CD14-positive monocyte (primary cell): ENCODE measurements around the gene AP3D1. TPM values are rescaled to one million over a fixed set of nuclear protein-coding genes. Genes with fewer than 3 reads are reported as not detected.
A peak's percentile ranks its signal among the peaks of the same experiment; 100 is the strongest.

Experiments
- DNase-seq, 3 donors: peaks; one replicate each; pipeline ENCODE4 v3.0.0-alpha.2; 2011 to 2022
- H2AFZ ChIP-seq: 2 replicates; pipeline ENCODE4 v1.6.0; 2012; ENCODE audit warnings: mild to moderate bottlenecking, low read depth, low read length, inconsistent platforms; ENCODE audit not compliant: insufficient read depth, poor library complexity, severe bottlenecking
- H3K27ac ChIP-seq, 2 donors: 1 replicate in 1 of 2; 2 replicates in 1 of 2; pipeline ENCODE4 v1.5.1; 2012 to 2013; ENCODE audit warnings: low read length in 2 of 2, control low read depth in 1 of 2, inconsistent platforms in 1 of 2, low read depth in 1 of 2, mild to moderate bottlenecking in 1 of 2
- H3K27me3 ChIP-seq, 2 donors: one replicate each; pipeline versions ENCODE4 v1.6.0 to v1.6.1; 2011 to 2013; ENCODE audit warnings: low read length in 2 of 2; ENCODE audit not compliant: control insufficient read depth in 2 of 2, insufficient read depth in 2 of 2
- H3K36me3 ChIP-seq, 2 donors: replicated peaks in 1 of 2; 1 replicate in 1 of 2; 2 replicates in 1 of 2; pipeline versions ENCODE4 v1.5.1 to v1.6.1; 2012 to 2013; ENCODE audit warnings: low read length in 2 of 2, control low read depth in 1 of 2, inconsistent platforms in 1 of 2, mild to moderate bottlenecking in 1 of 2; ENCODE audit not compliant: insufficient read depth in 2 of 2, control insufficient read depth in 1 of 2
- H3K4me1 ChIP-seq, 2 donors: 1 replicate in 1 of 2; 2 replicates in 1 of 2; pipeline versions ENCODE4 v1.5.1 to v1.6.1; 2012 to 2013; ENCODE audit warnings: low read length in 2 of 2, control low read depth in 1 of 2, inconsistent platforms in 1 of 2, mild to moderate bottlenecking in 1 of 2, moderate library complexity in 1 of 2; ENCODE audit not compliant: insufficient read depth in 2 of 2, control insufficient read depth in 1 of 2
- H3K4me2 ChIP-seq: replicated peaks from 2 replicates; pipeline ENCODE3; 2012; ENCODE audit warnings: low read length, moderate library complexity, mild to moderate bottlenecking; ENCODE audit not compliant: poor library complexity, severe bottlenecking; ENCODE audit errors: extremely low read depth
- H3K4me3 ChIP-seq, 3 experiments: fragments of 200-600 bp in 1 of 3; sonication (generic) in 1 of 3; replicated peaks in 1 of 3; 1 replicate in 2 of 3; 2 replicates in 1 of 3; pipeline ENCODE4 v1.5.1; 2011 to 2013; ENCODE audit warnings: low read length in 3 of 3, mild to moderate bottlenecking in 3 of 3, control low read depth in 2 of 3, low read depth in 2 of 3, inconsistent platforms in 1 of 3, moderate library complexity in 1 of 3
- H3K79me2 ChIP-seq: 2 replicates; pipeline ENCODE4 v1.6.0; 2012; ENCODE audit warnings: mild to moderate bottlenecking, control low read depth, inconsistent platforms, low read length, moderate library complexity; ENCODE audit not compliant: insufficient read depth
- H3K9ac ChIP-seq: 2 replicates; pipeline ENCODE4 v1.6.0; 2017; ENCODE audit warnings: low read length, mild to moderate bottlenecking; ENCODE audit not compliant: insufficient read depth, poor library complexity, severe bottlenecking
- H3K9me3 ChIP-seq, 2 donors: replicated peaks in 1 of 2; 1 replicate in 1 of 2; 2 replicates in 1 of 2; pipeline versions ENCODE4 v1.5.1 to v1.6.1; 2012 to 2013; ENCODE audit warnings: low read length in 2 of 2, control low read depth in 1 of 2; ENCODE audit not compliant: control insufficient read depth in 1 of 2, insufficient read depth in 1 of 2
- H4K20me1 ChIP-seq: 2 replicates; pipeline ENCODE4 v1.6.0; 2012; ENCODE audit warnings: mild to moderate bottlenecking, low read length, control low read depth, moderate library complexity; ENCODE audit not compliant: insufficient read depth
- H3K27ac Mint-ChIP-seq, 7 donors: one replicate each; pipeline ENCODE4 v1.8.0; 2020; ENCODE audit warnings: mild to moderate bottlenecking in 7 of 7, mixed read lengths in 7 of 7, moderate library complexity in 6 of 7, inconsistent platforms in 2 of 7
- H3K27me3 Mint-ChIP-seq, 3 donors: one replicate each; pipeline ENCODE4 v1.8.0; 2021 to 2022; ENCODE audit warnings: low read depth in 3 of 3, mild to moderate bottlenecking in 3 of 3, mixed read lengths in 3 of 3, moderate library complexity in 3 of 3, inconsistent platforms in 1 of 3
- H3K36me3 Mint-ChIP-seq, 2 donors: one replicate each; pipeline ENCODE4 v1.8.0; 2020; ENCODE audit warnings: mixed read lengths in 2 of 2, inconsistent platforms in 1 of 2, mild to moderate bottlenecking in 1 of 2
- H3K4me1 Mint-ChIP-seq: one replicate; pipeline ENCODE4 v1.8.0; 2020; ENCODE audit warnings: mild to moderate bottlenecking, mixed read lengths
- H3K4me3 Mint-ChIP-seq, 2 donors: one replicate each; pipeline ENCODE4 v1.8.0; 2020; ENCODE audit warnings: mild to moderate bottlenecking in 2 of 2, mixed read lengths in 2 of 2, moderate library complexity in 1 of 2
- H3K9me3 Mint-ChIP-seq, 7 donors: one replicate each; pipeline ENCODE4 v1.8.0; 2020 to 2022; ENCODE audit warnings: mixed read lengths in 7 of 7, mild to moderate bottlenecking in 6 of 7, moderate library complexity in 6 of 7, inconsistent platforms in 2 of 7
- CTCF ChIP-seq: fragments of 200-600 bp; IDR thresholded peaks from one replicate; pipeline ENCODE4 v1.8.0; 2022; ENCODE audit warnings: antibody characterized with exemption, mild to moderate bottlenecking
- WGBS: methylation state at CpG from one replicate; pipeline ENCODE4 v1.1.5; 2013; ENCODE audit warnings: missing lambda C conversion rate; ENCODE audit not compliant: insufficient coverage; 5-methylcytosine and 5-hydroxymethylcytosine counted together
- intact Hi-C, 2 donors: fragments of 100-400 bp; cut with micrococcal nuclease; formaldehyde crosslinking; loops; one replicate each; pipeline versions ENCODE4 v1.15.0 to v1.15.1; 2023
- polyA plus RNA-seq, 3 donors: library from polyadenylated mRNA; depleted of rRNA in 1 of 3; unstranded in 2 of 3; stranded (reverse) in 1 of 3; fragments of 300-500 nt in 2 of 3; fragments of >200 nt in 1 of 3; fragmentation: Illumina TruSeq in 2 of 3; gene quantifications; 1 replicate in 2 of 3; 2 replicates in 1 of 3; pipeline ENCODE4 v1.2.3, GENCODE V29; 2012 to 2021

AP3D1 gene
- polyA plus RNA-seq, 3 donors: 9.6 to 105 (median 12.4) TPM

GRCh38 chr19:2055931-2056836 lies 95.2 kb downstream of the AP3D1 start:
- Mint-ChIP-seq H3K9me3 (no peaks in the 10 kb centered on the region), H3K4me1 (peaks cover 30% of the 10 kb centered on the region), H3K27ac (peak overlapping the region in 1 of 7 donors; percentile 76), H3K4me3 (peak overlapping the region; percentile 55 to 59), H3K36me3 (no peaks in the 10 kb centered on the region), H3K27me3 (peaks cover 0 to 3% (median 2%) of the 10 kb centered on the region in 3 donors)
- Histone ChIP-seq H4K20me1 (no peaks in the 10 kb centered on the region), H3K27me3 (no peaks in the 10 kb centered on the region), H3K9ac (no peak overlapping the region), H3K27ac (no peak overlapping the region), H3K79me2 (no peaks in the 10 kb centered on the region), H3K36me3 (no peaks in the 10 kb centered on the region), H3K9me3 (no peaks in the 10 kb centered on the region), H3K4me1 (peaks cover 44 to 52% of the 10 kb centered on the region in 2 donors), H3K4me3 (peak overlapping the region in 1 of 3 experiments; percentile 43), H2AFZ (peak overlapping the region; percentile 36), H3K4me2 (peak overlapping the region; percentile 57)
- WGBS: 43% methylated on average over 14 of the region's 22 CpGs
- DNase-seq: no peak
- no peak for TF ChIP-seq CTCF
- intact Hi-C loops: no loop called here

- Histone ChIP-seq H3K4me3 (no peak overlapping the region), H3K27me3 (no peaks in the 10 kb centered on the region), H2AFZ (no peak overlapping the region), H4K20me1 (peaks cover 10% of the 10 kb centered on the region), H3K4me2 (no peak overlapping the region), H3K79me2 (peaks cover 12% of the 10 kb centered on the region), H3K4me1 (peaks cover 32 to 41% of the 10 kb centered on the region in 2 donors), H3K36me3 (no peaks in the 10 kb centered on the region), H3K9me3 (no peaks in the 10 kb centered on the region), H3K9ac (no peak overlapping the region), H3K27ac (no peak overlapping the region)
- Mint-ChIP-seq H3K27ac (peak overlapping the region in 2 of 7 donors; percentile 41 to 46), H3K4me3 (no peak overlapping the region), H3K4me1 (peaks cover 21% of the 10 kb centered on the region), H3K36me3 (peaks cover 0 to under 1% of the 10 kb centered on the region in 2 donors), H3K9me3 (no peaks in the 10 kb centered on the region), H3K27me3 (peaks cover 0 to 3% (median 2%) of the 10 kb centered on the region in 3 donors)
- no peak for TF ChIP-seq CTCF
- 90% methylated on average over 8 of the region's 8 CpGs for WGBS
- intact Hi-C loops: no loop called here
- DNase-seq: no peak
Measured at GRCh38 chr19:2054763-2055162, 96.6 kb downstream of the AP3D1 start.
